HG02943 (cell line): ENCODE data around the gene ERF.
A peak's percentile ranks its signal among the peaks of the same experiment; 100 is the strongest.

ENCODE experiments used
- ATAC-seq: cut with Tn5 transposase; IDR thresholded peaks from one replicate; pipeline ENCODE4 v1.9.1; 2021; ENCODE audit warnings: mild to moderate bottlenecking, low read depth, moderate library complexity; ENCODE audit not compliant: unreplicated experiment

The ERF gene

DNA sequence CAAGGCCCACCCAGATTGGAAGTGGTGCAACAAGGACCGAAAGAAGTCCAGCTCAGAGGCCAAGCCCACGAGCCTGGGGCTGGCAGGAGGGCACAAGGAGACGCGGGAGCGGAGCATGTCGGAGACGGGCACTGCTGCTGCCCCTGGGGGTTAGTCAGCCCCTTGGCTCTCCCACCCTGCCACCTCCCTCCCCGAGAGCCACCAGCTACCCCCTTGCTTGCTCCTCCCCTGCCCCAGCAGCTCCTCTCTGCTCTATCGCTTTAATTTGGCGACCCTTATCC, 32.8 kb upstream of the ERF start:
- ATAC-seq, result no peak

DNA sequence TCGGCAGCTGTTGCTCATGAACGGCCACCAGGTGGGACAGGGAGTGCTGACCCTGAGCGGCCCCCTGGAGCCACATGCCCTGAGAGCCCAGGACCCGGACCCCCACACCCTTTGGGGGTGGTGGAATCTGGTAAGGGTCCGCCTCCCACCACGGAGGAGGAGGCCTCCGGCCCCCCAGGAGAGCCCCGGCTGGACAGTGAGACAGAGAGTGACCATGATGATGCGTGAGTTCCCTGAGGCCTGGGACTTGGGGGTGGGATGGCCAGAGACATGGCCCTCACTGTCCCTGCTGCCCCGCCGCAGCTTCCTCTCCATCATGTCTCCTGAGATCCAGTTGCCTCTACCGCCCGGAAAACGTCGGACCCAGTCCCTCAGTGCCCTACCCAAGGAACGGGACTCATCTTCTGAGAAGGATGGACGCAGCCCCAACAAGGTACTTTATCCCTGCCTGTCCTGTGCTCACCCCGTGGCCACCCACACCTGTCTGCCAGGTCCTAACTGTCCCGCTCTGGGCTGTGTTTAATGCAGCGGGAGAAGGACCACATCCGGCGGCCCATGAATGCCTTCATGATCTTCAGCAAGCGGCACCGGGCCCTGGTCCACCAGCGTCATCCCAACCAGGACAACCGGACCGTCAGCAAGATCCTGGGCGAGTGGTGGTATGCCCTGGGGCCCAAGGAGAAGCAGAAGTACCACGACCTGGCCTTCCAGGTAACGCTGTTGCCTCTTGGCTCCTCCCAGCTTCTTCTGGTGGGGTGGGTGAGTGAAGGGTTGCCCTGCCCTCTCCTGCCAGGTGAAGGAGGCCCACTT, 32.3 kb upstream of the ERF start:
- no peak for ATAC-seq

DNA sequence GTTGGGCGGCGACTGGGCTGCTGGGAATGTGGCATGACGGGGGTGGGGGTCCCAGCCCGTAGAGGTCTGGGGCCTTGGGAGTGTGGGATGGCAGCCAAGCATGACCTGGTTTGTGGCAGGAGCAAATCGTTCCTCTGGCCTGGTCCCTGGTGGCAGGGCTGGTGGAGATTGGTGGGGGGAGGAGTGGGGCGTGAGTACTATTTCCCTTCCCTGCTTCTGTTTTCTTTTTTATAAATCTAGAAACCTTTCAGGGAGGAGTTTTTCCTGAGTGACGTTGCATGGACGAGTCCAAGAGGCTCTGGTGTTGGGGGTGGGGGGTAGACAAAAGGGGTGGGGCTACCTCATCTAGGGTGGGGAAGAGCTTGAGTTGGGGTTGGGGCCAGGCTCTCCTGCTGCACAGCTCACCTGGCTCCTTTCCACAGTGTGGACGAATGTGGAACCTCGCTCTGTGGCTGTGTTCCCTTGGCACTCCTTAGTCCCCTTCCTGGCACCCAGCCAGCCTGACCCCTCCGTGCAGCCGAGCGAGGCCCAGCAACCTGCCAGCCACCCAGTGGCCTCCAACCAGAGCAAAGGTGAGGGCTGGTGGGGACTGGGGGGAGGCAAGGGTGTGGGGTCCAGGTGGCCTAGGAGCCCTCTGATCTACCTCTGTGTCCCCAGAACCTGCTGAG, 31.6 kb upstream of the ERF start:
- no peak for ATAC-seq

DNA sequence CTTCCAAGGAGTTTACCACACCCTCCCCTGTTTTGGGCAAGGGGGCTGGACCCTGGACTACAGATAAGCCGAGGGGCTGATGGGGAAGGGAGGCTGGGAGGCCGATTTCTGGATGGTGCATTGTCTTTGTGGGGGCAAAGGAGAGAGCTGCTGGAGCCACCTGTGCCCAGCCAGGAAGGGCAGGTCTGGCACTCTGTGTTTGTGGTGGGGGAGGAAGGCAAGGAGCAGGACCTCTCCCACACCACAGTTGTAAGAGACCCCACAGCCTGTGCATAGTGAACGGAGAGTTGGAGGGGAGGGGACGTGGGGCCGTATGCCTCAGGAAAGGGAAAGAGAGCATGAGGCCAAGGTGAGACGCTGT, 31.0 kb upstream of the ERF start:
- no peak for ATAC-seq

DNA sequence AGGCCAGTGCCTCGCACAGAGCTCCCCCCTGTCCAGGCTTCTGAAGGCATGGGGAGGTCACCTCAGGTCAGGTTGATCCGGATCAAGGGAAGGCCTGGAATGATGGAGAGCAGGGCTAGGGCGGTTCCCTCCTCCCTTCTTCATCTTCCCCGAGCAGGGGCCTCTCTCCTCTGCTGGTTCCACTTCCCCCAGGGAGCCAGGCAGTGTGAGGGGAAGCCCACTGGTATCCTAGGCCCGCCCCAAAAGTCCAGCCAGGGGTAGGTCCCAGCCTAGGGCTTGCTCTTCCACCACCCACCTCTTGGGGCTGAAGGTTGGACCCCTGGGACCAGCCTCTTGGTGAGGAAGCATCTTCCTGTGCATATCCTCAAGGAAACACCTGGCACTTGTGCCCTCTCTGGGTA, 30.6 kb upstream of the ERF start:
- no peak for ATAC-seq

DNA sequence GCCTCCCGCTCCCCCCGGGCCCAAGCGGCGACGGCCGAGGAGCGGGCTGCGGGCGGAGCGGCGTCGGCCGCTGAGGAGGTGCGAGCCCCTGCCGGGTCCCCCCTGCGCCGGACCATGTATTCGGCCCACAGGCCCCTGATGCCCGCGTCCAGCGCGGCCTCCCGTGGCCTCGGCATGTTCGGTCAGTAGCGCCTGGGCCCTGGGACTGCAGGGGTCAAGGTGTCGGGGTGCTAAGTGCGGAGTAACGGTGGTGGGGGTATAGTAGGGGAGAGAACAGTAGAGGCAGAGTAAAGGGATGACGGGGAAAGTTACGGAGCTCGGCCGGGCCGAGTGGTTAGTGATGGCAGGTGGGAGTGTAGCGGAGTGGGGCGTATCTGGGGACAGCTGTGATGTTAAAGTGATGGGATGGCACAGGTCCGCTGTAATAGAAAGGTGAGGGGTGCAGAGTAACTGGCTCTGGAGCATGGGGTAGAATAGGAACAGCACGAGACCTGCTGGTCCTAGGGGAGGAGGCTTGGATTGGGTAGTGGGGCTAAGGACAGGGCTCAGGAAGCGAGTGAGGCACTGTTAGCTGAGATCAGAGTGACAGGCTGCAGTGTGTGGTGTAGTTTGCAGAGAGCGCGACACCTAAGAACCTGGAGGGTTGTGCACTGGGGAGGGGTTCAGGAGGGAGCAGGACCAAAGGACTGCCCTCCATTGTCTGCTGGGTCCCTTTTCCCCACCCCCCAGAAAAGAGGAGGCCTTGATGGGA, 29.8 kb upstream of the ERF start:
- ATAC-seq, result no peak

DNA sequence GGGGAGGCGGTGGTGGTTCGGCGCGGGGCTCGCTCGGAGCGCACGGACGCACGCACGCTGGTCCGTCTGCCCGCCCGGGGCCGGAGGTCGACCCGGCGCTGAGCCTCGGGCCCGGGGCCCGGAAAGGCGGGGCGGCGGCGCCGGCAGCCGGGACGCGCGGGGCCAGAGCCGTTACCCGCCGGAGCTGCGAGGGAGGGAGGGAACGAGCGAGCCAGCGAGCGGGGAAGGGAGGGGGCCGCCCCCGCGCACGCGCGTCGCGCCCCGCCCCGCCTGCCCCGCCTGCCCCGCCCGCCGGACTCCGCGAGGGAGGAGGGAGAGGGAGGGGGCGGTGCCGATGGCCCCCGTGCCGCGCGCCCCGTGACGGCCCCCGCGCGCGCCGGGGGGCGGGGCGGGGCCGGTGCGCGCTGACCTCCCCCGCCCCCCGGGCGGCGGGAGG, 29.2 kb upstream of the ERF start:
- ATAC-seq, result peak; percentile 14

DNA sequence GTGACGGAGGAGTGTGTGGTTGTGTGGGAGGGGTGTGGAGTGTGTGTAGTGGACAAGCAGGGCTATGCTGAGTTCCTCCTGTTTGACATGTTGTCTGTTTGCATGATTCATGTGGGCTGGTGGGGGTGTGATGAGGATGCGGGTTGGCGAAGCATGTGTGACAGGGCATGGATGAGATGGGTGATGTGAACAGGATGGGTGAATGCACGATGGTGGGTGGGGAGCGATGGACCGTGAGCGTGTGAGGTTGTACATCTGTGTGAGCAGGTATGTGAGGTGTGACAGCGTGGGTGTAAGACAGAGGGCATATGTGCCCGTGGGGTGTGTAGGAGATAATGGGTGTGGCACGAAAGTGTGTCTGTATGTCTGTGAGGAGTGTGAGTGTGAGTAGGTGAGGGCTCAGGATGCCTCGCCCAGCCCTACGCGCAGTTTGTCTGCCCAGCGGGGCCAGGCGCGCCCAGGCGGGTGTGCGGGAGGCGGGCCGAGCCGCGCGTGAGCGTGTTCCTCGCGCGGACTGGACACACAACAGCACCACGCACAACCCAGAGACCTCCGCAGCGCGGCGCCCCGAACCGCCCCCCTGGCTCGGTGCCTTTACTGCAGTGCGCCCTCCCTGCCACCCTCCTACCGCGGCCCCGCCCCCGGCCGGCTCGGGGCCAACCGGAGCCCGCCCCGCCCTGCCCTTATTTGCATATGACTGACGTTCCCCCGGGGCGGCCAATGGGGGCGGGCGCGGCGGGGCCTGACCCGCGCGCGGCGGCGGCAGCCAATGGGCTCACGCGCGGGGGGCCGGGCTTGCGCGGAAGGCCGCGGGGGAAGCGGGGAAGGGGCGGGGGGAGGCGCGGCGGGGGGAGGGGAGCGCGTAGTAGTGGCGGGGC, 28.5 kb upstream of the ERF start:
- ATAC-seq, result peak; percentile 31

DNA sequence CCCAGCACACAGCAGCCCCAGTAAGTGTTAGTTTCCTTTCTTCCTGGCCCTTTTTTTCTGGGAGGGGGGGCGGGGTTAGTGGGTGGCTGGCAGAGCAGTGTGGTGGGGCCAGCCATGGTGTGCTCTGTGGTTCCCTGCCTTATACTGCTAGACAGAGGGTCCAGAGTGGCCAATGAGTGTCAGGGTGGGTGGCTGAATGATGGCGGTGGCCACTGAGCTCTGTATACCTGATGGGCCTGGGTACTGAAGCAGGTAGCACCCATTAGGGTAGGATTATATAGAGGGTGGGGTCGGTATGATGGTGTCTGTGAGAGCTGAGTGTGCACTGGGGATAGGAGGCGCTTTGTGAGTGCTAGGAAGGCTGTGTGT, 27.9 kb upstream of the ERF start:
- ATAC-seq, result no peak

DNA sequence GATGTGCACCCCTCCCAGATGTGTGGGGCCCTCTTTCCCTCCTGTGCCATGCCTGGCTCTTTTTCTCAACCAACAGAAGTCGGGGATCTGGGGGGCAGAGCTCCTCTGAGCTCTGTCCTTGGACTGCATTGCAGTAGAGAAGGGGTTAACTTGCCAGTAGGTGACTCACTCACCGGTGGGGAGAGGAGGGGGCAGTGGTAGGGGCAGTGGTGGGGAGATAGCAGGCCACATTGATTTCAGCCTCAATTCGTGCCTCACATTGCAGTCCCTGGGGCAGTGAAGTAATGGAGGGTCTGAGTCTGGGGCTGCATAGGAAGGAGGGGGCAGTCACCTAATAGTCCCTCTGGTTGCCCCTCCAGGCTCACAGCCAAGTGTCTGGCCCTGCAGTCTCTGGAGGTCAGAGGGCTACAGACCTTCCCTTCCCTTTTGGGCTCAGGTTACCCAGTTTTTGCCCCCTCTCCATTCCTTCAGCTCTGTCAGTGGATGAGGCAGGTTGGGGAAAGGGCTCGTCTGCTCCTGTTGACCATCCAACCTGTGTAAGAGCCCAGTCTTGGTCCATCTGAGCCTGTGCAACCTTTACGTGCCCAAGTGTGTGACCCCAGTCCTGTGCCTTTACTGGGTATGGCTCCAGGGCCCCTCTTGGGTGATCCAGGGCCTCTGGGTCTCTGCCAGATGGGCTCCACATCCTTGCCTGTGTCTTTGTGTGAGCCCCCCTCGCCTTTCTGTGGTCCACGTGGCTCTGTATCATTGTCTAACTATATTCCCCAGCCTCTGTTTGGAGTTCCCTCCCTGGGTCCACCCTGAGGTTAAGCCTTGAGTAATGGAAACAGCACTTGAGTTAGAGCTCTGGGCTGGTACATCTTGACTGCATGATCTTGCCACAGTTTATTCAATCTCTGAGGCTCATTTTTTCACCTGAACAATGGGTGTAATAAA, 27.2 kb upstream of the ERF start:
- no peak for ATAC-seq

DNA sequence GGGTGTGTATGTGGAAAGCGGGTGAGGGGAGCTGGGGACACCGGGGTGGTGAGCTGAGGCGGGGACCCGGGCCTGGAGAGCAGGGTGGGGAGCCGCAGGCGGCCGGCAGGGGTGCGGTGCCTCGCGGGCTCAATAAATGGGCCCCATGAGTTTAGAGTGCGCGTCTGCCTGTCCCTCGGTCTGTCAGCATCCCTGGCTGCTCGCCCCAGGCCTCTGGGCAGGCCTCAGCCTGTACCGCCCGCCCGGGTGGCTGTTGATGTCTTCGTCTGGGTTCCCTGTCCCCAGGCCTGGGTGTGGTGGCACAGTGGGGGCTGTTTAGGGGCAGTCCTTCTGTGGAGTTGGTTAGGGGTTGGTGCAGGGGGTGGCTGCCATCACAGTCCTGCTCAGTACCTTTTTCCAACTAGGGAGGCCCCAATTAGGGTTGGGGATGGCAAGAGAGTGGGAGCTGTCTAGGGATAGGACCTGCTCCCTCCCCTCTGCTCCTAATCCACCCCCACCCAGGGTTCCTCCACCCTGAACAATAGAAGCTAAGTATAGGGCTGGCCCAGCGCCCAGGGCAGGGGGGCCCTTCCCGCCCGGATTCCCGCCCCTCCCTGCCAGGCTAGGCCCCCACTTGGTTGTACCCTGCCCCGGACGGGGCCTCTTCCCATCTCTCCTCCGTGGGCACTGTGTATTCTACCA, 26.4 kb upstream of the ERF start:
- ATAC-seq, result no peak

DNA sequence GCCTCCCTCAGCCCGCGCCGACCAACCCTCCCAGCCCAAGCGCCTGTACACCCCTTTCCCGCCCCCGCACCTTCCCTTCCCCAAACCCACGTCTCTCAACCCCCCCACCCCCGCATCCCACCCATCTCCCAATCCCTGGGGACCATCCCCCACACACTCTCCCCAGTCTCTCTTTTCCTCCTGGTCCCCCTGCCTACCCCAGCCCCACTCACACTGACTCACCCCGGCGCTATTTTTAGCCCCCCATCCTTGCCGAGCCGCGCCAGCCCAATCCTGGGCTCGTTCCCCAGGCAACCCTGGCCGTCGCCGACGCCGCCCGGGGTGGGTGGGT, 25.9 kb upstream of the ERF start:
- no peak for ATAC-seq

DNA sequence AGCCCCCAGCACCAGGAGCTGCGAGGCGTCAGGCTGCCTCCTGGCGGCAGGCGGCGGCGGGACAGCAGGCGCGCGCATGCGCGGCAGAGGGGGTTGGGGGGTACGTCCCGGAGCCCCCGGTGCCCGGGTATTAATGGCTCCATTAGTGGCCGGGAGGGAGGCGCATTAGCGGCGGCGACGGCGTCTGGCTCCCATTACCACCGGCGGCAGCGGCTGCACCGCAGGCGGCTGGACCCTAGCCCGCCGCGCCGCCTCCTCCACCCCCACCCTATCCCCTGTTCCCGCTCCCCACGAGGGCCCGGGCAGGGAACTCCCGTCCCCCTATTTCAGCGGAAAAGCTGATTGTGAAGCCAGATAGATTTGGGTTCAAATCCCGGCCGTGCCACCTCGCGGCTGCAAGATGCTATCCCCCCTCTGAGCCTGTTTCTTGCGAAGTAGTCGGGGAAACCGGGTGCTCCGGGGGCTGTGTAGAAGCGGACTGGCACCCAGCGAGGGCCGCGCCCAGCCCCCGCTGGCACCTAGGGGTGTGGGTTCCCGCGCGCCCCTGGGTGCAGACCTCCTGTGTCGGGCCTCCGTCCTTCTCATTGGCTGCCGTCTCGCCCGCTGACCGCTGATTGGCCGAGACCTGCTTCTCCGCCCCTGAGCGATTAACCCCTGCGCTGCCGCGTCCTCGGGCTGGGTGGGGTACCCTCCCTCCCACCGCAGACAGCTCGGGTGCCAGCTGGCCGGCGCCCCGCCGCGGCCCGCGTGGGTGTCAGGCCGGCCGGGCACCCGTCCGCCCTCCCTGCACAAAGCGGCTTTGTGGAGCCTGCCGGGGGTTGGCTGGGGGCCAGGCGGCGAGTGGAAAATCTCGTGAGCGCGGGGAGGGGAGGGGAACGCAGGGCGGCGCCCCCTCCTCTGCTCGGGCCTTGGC, 25.2 kb upstream of the ERF start:
- ATAC-seq, result peak; percentile 33

DNA sequence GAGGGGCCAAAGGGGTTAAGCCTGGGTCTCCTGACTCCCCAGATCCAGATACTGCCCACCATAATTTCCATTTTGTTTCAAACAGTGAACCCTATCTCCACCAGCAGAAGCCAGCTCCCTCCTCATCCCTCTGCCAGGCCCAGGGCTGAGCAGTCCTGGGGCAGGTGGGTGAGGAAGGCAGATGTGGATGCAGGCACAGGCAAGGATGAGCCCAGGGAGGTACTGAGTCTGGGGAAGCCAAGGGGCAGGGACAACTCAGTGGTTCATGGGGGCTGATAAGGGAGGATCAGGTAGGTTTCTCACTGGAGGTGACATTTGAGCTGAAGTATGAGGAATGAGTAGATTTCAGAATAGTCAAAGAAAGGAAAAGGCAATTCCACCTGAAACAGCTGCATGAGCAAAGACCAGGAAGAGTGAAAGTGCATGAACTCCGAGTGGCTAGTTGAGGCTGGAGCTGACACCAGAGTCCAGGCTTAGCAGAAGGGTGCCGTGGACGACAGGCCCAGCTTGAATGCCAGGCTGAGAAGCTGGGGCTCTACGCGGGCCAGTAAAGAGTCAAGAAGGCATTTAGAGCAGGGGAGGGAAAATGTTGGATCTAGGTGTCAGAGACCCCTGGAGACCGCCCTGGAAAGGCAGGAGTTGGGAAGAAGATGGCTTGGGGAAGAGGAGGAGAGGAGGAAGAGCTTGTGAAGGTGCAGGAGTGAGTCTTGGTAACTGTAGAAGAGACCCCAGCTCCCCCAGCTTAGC, 24.4 kb upstream of the ERF start:
- ATAC-seq, result no peak

DNA sequence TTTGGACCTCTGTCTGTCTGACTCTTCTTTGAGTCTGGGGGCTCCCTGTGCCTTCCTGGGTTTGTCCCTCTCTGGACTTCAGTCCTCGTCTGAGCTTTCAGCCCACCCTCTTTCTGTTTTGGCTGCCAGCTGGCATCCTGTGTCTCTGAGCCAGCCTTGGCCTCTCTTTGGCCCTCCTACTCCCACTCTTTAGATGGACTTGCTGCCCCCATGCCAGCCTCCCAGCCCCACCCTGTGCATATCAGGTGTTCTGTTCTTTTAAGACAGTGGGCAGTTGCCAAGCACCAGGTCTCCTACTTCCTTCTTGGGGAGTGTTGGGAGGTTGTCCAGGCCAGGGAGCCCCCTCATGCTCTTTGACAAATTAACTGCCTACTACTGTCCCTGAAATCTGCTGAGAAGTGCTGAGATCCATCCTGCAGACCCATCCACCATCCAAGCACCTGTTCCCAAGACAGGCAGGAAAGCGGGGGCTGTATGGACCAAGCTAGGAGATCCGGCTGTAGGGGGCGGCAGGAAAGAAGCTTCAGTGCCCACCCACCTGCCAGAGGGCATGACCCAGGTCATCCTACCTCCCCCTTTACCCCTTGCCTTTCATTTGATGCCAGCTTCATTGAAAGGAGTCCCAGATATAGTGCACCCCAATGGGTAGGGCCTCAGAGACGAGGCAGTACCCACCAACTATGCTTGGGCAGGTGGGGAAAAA, 23.7 kb upstream of the ERF start:
- no peak for ATAC-seq

DNA sequence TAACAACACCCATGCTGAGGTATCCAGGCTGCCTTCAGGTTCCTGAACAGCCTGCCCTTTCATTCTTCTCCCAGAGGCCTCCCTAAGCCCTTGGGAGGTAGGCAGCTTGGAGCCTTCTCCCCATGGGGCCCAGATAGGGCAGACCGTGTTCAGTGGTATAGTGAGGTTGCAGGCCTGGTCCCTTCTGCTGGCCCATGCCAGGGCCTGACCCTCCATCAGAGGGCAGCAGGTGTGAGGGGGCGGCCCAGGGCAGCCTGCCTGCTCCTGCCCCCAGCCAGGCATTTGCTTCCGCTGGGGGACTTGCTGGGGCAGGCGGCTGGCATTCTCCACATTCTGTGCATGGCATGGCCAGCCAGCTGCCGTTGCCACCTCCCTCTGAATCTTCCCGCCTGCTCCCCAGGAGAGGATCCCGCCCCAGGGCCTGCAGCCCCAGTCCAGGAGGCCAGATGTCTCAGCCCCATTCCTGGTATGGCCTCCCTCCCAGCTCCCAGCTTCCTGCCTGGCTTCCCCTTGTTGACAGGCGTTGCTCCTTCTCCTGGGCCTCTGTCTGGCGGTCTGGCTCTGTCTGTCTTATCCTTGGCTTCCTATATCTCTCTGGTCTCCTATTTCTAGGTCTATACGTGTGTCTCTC, 23.0 kb upstream of the ERF start:
- ATAC-seq, result no peak

DNA sequence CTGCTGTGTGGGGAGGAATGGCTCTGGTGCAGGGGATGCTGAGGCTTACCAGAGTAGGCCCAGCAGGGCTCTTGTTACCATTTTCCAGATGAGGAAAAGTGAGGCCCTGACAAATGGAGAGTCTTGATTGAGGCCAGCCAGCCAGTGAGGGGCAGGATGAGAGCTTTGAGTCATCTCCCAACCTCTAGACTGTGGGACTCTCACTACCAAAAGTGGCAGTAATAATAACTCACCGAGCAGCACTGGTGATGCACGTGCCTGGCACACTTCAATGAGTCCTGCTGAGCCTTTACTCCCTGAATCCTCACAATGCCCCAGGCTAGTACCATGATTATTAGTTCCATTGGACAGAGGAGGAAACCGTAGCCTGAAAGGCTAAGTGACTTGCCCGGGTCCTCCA, 21.9 kb upstream of the ERF start:
- no peak for ATAC-seq
